KG1 (cell line): ENCODE data around the gene NIFK.
"Not testable (repeated sequence)": the region's sequence is repeated elsewhere in the genome, so short reads cannot be mapped to it uniquely, and the experiment has no call there.

Source experiments
- DNase-seq: peaks from one replicate; lab custom pipeline; 2025; lab: John Stamatoyannopoulos, UW

NIFK gene

DNA sequence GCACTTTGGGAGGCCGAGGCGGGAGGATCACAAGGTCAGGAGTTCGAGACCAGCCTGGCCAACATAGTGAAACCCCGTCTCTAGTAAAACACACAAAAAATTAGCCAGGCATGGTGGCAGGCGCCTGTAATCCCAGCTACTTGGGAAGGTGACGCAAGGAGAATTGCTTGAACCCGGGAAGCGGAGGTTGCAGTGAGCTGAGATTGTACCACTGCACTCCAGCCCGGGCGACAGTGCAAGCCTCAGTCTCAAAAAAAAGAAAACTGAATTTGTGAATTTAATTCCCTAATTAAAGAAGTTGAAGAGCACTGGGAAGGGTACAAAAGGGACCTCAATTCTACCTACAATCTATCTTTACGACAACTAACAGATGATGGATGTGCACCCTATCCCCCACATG, 2.1 kb downstream of the NIFK start:
- DNase-seq: not testable (repeated sequence)

- no peak for DNase-seq
Measured at GRCh38 chr2:121731366-121731765, 5.3 kb downstream of the NIFK start.

- no peak for DNase-seq
Measured at GRCh38 chr2:121727950-121728349, 8.7 kb downstream of the NIFK start.

GRCh38 chr2:121727332-121727731, 9.3 kb downstream of the NIFK start:
- DNase-seq: no peak

GRCh38 chr2:121723316-121723715, 13.4 kb downstream of the NIFK start:
- no peak for DNase-seq

GRCh38 chr2:121722479-121722878, 14.2 kb downstream of the NIFK start:
- no peak for DNase-seq

GRCh38 chr2:121721926-121722325, 14.7 kb downstream of the NIFK start:
- DNase-seq: no peak

DNA sequence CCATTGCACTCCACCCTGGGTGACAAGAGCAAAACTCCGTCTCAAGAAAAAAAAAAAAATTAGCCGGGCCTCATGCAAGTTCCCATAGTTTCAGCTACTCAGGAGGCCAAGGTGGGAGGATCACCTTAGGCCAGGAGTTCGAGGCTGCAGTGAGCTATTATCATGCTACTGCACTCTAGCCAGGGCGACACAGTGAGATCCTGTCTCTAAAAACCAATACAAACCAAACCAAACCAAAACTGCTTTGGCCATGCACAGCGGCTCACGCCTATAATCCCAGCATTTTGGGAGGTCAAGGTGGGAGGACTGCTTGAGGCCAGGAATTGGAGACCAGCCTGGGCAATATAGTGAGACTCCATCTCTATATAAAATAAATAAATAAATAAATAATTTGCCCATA, 19.1 kb downstream of the NIFK start:
- no peak for DNase-seq

- DNase-seq: no peak
Measured at GRCh38 chr2:121716126-121716525, 20.5 kb downstream of the NIFK start.

DNA sequence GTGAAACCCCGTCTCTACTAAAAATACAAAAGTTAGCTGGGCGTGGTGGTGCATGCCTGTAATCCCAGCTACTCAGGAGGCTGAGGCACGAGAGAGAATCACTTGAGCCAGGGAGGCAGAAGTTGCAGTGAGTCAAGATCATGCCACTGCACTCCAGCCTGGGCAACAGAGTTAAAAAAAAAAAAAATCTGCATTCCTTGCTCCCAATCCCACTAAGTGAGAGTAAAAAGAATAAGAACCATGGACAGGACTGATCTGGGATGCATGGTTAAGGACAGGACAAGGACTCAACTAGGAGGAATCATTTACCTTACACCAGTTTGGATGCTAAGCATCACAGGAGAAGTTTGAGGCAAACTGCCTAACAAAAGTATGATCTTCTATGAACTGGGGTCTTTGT, 25.2 kb downstream of the NIFK start:
- not testable (repeated sequence) for DNase-seq

GRCh38 chr2:121710470-121711170, 26.1 kb downstream of the NIFK start:
- no peak for DNase-seq

GRCh38 chr2:121709776-121710469, 26.8 kb downstream of the NIFK start:
- DNase-seq: no peak

- no peak for DNase-seq
Measured at GRCh38 chr2:121707920-121708361, 28.7 kb downstream of the NIFK start.

DNA sequence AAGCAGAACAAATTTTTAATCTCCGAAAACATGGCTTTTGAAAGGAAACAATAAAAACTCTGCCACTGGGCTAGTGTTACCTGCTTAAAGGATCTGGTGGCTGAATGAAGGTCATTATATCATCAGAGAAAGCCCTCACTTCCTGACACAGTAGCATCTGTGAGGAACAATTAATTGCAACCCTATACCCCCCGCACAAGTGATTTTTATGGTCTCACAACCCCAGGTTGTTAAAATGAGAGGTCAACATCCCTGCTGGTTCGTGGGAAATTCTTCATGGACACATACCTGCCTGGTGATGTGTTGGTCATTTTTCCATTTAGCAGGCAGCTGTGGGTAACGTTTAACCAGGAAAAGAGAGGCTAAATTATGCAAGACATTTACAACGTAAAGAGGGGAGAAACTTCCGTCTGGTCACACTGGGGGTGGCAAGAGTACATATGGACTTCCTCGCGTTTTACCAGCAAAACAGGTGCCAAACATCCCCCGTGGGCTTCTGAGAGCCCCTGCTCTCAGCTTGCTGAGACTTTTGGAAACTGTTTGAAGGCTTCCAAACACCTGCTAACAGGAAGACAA, 29.2 kb downstream of the NIFK start:
- DNase-seq: no peak

- no peak for DNase-seq
Measured at GRCh38 chr2:121705958-121706357, 30.7 kb downstream of the NIFK start.

DNA sequence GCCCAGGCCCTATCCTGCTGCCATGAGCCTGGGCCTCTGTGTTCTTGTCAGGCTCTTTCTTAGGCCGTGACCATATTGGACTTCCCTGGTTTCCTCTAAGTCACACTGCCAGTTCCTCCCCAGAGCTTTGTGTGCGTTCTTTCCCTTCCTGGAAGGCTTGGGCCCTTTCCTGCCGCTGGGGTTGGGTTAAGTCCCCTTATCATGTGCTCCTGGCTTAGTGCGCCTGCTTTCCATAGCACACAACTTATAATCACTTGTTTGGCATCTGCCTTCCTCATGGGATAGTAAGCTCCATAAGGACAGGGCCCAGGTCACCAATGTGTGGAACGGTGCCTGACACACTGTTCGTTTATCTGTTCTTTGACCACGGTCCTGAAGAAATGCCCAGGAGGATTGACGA, 31.3 kb downstream of the NIFK start:
- DNase-seq: no peak

DNA sequence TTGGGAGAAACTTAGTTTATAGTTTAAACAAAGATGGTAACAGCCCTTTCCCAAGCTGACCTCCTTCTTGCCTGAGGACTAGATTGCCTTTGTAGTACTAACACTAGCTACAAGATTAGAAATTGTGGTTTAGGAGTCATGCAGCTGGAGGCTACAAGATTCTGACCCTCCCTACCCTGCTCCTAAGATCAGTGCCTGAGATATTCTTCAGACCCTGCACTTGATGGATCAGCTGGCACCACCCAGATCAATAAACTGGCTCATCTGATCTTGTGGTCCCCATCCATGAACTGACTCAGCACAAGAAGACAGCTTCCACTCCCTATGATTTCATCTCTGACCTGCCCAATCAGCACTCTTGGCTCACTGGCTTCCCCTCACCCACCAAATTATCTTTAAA, 34.9 kb downstream of the NIFK start:
- DNase-seq: not testable (repeated sequence)

DNA sequence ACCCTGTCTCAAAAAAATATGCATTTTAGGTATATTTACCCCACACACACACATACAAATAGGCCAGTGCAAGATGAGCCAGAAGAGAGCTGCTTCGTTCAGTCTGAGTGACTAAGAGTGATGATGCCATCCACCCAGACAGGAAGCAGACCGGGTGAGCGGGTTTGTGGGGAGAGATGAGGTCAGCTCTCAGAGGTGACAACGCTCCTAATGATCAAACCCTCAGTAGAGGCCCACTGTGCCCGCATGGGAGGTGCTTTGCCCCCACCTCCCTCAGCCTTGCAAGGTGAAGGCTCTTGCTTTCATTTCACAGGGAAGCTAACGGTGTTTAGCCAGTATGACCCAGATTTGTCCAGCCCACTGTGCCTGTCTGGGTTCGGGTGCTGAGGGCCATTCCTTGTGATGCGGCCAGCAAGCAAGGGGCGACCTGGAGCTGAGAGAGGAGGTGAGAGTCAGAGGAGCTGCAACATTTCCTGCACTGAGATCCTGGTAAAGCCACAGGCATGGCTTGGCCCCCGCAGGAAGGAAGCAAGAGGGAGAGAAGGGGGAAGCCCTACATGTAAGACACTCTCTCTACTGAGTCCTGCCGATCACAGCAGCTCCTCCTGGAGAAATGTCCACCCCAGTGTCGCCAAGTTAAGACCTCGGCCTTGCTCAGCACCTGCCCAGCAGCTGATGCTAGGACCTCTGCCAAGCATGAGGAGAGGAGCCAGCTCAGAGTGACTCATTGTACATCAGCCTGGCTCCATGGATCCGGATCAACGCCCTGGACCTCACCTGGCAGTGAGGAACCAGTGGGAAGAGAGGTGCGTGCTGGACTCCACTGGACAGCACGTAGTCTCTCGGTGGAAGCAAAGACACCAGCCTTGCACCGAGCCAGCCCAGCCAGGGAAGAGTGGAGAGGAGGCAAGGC, 37.0 kb downstream of the NIFK start:
- DNase-seq: peak; percentile 74

DNA sequence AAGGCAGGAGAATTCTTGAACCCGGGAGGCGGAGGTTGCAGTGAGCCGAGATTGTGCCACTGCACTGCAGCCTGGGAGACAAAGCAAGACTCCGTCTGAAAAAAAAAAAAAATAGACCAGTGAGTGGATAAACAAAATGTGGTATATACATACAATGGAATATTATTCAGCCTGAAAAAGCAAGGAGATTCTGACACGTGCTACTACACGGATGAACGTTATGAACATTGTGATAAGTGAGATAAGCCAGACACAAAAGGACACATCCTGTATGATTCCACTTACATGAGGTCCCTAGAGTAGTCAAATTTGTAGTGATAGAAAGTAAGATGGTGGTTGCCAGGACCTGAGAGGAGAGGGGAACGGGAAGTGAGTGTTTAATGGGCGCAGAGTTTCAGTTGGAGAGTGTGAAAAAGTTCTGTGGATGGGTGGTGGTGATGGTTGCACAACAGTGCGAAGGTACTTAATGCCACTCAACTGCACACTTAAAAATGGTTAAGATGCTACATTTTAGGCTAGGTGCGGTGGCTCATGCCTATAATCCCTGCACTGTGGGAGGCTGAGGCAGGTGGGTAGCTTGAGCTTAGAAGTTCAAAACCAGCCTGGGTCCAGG, 38.3 kb downstream of the NIFK start:
- no peak for DNase-seq

DNA sequence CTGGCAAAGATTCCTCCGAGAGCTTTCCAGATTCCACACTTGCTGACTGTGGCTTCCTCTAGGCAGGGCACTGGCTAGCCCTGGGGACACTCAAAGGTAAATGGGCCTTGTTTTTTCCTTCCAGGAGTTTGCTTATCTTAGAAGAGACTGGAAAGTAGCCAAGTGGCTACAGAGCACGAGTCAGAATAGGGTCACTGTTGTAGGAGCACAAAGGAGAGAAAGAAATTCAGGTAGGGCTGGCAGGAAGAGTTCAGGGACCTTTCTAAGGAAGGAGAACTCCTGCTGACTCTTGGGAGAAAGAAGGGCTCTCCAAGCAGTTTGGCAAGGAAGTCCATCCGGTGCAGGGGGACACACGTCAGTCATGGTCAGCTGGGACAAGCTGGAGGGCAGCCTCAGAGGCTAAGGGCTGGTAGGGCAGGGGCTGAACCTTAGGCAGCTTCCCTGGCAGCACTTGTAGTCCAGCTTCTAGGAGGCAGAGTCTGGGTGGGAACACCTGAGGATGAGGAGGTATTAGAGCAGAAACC, 39.5 kb downstream of the NIFK start:
- DNase-seq: no peak

DNA sequence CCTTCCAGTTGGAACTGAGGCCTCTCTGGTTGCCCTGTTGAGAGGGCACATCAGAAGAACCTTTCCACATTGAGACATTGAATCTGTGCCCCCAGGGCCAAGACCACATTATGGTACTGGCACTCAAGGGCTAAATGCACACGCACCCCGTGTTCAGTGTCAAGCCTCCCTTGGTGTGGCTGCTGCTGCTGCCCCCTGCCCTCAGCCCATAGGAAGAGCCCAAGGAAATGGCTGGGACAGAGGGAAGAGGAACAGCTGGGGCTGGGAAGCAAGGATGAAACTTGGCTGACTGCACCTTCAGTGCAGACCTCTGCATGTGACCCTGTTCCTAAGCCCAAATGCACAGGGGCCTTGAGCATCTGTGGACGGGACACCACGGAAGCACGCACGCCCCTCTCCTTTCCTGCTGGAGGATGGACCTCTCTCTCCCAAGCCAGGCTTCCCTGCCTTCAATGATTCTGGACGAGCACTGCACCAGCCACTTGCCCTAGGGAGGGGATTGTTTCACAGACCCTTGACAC, 40.2 kb downstream of the NIFK start:
- no peak for DNase-seq

DNA sequence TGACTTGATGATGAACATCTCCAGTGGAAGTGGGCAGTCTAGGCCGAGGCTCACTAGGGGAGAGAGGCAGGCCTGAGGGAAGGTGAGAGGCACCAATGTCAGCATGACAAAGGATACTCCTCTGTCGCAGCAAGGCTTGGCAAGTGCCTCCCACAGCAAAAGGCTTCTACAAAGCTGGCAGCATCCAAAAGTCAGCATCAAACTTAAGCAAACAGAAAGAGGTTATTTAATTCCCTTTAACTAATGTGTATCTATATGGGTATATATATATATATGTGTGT, 41.6 kb downstream of the NIFK start:
- DNase-seq: no peak
